Measurements from ENCODE around the gene SLC35F3.
"Not testable (repeated sequence)": the region's sequence is repeated elsewhere in the genome, so short reads cannot be mapped to it uniquely, and the experiment has no call there.

The SLC35F3 gene

DNA sequence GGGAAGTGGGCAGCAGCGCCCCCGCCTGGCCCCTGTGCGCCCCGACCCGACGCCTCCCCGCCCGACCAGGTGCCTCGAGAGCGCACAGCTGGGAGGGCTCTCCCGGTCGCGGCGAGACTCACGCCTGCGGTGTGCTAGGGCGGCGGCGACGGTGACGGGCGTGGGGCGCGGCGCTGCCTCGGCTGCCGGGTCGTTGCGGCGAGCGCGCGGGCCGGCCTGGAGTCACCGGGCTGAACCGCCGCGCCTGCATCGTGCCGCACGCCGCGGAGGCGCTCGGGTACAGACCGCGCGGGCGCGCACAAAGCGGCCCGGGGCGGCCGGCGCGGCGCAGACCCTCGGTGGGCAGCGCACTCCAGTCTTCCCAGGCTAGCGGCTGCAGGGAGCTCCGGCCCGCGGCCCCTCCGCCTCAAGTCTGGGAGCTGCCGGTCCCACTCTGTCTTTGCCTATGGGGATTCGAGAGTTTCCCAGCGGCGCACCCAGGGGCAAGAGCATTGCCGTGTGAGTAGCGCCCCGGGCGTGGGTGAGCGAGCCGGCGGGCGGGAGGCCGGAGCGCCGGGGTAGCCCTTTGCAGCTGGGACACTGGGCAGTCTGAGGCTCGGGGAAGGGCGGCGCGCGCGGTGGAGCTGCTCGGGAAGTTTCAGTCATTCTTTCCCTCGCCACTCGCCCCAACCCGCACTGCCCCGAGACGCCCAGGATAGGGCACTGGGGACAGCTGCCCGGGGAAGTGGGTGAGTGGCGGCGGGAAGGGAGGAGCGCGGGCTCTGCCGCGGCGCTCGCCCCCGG, at the start of gene SLC35F3:
Gene SLC35F3 (plus strand): TSS at position 44 of the 783 bp plus-strand sequence.
- no peak for DNase-seq

- DNase-seq, result no peak
Measured at GRCh38 chr1:233859446-233859845, 45.0 kb upstream of the SLC35F3 start.

- DNase-seq, result no peak
Measured at GRCh38 chr1:233863901-233864545, 40.5 kb upstream of the SLC35F3 start.

- no peak for DNase-seq
Measured at GRCh38 chr1:233864578-233864977, 39.9 kb upstream of the SLC35F3 start.

GRCh38 chr1:233865216-233865615, 39.3 kb upstream of the SLC35F3 start:
- DNase-seq, result no peak

DNA sequence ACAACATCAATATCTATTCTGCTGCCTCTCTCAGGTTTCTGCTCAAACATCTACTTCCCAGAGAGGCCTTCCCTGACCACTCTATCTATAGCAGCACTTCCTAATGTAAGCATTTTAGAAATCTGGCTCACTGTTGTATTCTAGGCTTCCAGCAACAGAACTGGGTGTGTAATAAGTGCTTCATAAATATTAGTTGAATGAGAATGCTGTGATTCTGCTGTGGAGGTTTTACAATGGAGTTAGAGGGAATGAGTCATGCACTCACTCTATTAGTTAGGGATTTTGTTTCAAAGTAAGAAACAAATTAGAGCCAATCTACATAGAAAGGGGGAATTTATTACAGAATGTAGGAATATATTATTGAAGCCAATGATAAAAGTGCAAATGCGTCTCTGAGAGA, 38.6 kb upstream of the SLC35F3 start:
- no peak for DNase-seq

DNA sequence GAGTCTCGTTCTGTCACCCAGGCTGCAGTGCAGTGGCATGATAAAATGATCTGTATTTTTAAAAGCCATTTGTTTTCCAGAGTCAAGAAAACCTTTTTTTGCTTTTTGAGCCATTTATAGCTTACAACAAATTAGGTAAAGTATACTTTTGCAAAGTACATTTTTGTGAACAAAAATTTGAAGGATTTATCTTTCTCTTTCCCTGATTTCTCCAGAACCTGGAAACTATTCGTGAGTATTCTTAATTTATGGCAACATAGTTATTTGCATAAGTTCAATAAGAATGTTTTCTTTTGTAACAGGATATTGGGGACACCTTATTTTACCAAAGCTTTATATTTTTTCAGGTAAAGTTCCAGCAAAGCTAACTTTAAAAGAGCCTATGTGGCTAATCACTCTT, 37.4 kb upstream of the SLC35F3 start:
- no peak for DNase-seq

GRCh38 chr1:233868461-233868860, 36.0 kb upstream of the SLC35F3 start:
- no peak for DNase-seq

- no peak for DNase-seq
Measured at GRCh38 chr1:233869680-233870079, 34.8 kb upstream of the SLC35F3 start.

DNA sequence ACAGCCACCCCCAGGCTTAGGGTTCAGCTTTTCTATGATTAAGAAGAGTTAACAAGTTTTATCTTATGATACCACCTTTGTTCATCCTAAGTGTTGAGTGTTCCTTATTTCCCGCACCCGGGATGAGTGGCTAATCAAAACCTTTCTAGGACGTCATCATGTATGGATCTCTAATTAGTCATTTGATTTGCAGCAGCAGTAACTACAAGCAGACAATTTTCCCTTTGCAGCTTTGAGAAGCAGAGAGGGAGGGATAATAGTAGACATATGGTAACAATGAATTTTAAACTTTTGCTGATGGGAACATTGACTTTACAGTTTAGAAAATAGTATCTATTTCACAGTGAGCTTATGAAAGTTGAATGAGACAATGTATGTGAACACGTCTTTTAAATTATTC, 30.8 kb upstream of the SLC35F3 start:
- DNase-seq, result no peak

- DNase-seq, result no peak
Measured at GRCh38 chr1:233879841-233880240, 24.6 kb upstream of the SLC35F3 start.

GRCh38 chr1:233883671-233884070, 20.8 kb upstream of the SLC35F3 start:
- DNase-seq, result no peak

DNA sequence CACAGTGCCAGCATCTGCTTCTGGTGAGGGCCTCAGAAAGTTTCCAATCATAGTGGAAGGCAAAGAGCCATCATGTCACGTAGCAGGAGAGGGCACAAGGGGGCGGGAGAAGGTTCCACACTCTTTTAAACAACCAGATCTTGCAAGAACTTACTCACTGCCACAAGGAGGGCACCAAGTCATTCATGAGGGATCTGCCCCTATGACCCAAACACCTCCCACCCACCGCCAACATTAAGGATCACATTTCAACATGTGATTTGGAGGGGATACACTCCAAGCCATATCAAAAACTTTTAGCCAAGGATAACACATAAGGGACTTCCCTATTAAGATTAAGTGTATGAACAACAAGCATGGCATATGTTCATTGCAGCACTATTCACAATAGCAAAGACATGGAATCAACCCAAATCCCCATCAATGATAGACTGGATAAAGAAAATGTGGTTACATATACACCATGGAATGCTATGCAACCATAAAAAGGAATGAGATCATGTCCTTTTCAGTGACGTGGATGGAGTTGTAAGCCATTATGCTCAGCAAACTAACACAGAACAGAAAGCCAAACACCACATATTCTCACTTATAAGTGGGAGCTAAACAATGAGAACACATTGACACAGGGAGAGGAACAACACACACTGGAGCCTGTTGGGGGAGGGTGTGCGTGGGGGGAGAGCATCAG, 19.9 kb upstream of the SLC35F3 start:
- DNase-seq, result no peak

GRCh38 chr1:233885196-233885920, 19.1 kb upstream of the SLC35F3 start:
- no peak for DNase-seq

DNA sequence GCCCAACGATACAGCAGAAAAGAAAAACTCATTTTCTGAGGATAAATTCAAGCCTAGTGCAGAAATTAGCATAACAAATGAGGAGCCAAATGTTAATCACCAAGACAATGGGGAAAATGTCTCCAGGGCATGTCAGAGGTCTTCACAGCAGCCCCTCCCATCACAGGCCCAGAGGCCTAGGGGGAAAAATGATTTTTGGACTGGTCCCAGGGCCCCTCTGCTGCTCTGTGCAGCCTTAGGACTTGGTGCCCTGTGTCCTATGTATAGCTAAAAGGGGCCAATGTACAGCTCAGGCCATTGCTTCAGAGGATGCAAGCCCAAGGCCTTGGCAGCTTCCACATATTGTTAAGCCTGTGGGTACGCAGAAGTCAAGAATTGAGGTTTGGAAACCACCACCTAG, 13.3 kb upstream of the SLC35F3 start:
- DNase-seq, result not testable (repeated sequence)

- no peak for DNase-seq
Measured at GRCh38 chr1:233897325-233898162, 6.9 kb upstream of the SLC35F3 start.

GRCh38 chr1:233901495-233901894, 3.0 kb upstream of the SLC35F3 start:
- DNase-seq, result no peak

- DNase-seq, result no peak
Measured at GRCh38 chr1:233905416-233906051, 1.1 kb downstream of the SLC35F3 start.

DNA sequence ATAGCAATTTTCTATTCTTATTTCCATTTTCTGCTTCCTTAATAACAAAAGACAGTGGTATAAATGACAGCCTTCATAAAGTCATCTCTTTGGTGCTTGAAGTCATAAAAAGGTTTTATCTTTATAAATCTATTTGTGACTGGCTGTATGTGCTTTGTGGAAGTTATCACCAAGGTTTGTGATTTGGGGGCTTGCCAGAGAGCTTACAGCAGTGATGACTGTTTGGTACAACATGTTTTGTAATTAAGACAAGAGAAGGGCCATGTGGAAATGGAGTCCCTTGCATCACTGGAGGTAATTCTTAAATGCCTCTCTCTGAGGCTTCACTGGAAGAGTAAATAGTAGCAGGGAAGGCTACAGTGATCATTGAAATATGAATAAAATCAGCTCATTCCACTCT, 2.7 kb downstream of the SLC35F3 start:
- DNase-seq, result no peak

DNA sequence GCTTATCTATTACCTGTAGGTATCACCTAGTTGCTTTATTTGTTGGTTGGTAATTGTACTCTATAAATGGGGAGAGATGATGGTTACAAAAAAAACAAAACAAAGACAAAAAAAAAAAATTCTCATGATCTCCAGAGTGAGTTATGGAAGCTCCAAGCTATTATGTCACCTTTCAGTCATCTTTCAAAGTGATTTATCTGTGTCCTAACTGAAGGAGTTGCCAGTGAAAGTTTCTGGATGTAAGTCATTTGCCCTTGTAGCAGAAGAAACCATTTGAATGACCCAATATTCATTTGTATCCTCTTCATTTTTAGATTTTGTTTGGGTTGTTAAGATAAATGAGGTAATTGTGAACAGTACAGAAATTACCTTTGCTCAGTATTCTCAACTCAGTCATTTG, 3.6 kb downstream of the SLC35F3 start:
- DNase-seq, result no peak

DNA sequence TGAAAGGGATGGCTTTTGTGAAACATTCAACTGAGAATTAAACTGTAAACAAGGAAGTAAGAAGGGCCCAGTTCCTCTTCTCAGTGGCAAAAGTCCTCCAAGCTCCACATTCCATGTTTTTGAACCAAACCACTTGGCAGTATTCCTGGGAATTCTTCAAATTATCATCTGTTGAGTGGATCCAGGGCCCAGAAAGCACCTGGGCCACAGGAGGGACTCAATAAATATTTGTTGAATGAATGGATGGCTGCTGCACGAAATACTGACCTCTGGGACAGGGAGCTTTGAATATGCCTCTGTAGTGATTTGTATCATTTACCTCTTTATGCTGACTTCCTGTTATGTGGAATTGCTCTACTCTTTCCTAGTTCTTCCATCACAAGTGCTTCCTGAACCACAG, 4.7 kb downstream of the SLC35F3 start:
- no peak for DNase-seq

- no peak for DNase-seq
Measured at GRCh38 chr1:233912447-233912846, 8.0 kb downstream of the SLC35F3 start.

Data from NCI-H1436 treated with DMSO at 0.1 percent for 48 hours (cell line).